Kidney (tissue), 14 donors: ENCODE measurements around the gene RHOB. TPM values are rescaled to one million over a fixed set of nuclear protein-coding genes. Genes with fewer than 3 reads are reported as not detected.

Experiments
- DNase-seq, 5 donors: peaks; one replicate each; pipeline ENCODE4 v3.0.0-alpha.2; 2013 to 2020
- FAIRE-seq: peaks from 2 replicates; lab custom pipeline; 2012; peaks lifted over from hg19 to GRCh38; lab: Jason Lieb, UNC
- H3K27ac ChIP-seq, 2 donors: one replicate each; pipeline ENCODE4 v1.7.0; 2013; ENCODE audit warnings: low read depth in 2 of 2, low read length in 2 of 2, inconsistent platforms in 1 of 2
- H3K27me3 ChIP-seq: one replicate; pipeline ENCODE4 v1.7.1; 2013; ENCODE audit warnings: low read length, inconsistent platforms; ENCODE audit not compliant: control insufficient read depth, insufficient read depth
- H3K36me3 ChIP-seq, 3 donors: one replicate each; pipeline versions ENCODE4 v1.7.0 to v1.7.1; 2013; ENCODE audit warnings: low read length in 3 of 3, control low read depth in 1 of 3, inconsistent platforms in 1 of 3; ENCODE audit not compliant: insufficient read depth in 3 of 3, control insufficient read depth in 2 of 3
- H3K4me1 ChIP-seq, 3 donors: one replicate each; pipeline versions ENCODE4 v1.7.0 to v1.7.1; 2013; ENCODE audit warnings: low read length in 3 of 3, inconsistent platforms in 1 of 3, low read depth in 1 of 3; ENCODE audit not compliant: control insufficient read depth in 2 of 3, insufficient read depth in 2 of 3
- H3K4me3 ChIP-seq, 3 donors: one replicate each; pipeline versions ENCODE4 v1.7.0 to v1.8.1; 2013; ENCODE audit warnings: low read length in 3 of 3, control low read depth in 1 of 3, inconsistent platforms in 1 of 3
- H3K9ac ChIP-seq, 3 donors: one replicate each; pipeline versions ENCODE4 v1.7.0 to v1.7.1; 2013; ENCODE audit warnings: low read length in 3 of 3, control low read depth in 1 of 3, inconsistent platforms in 1 of 3
- H3K9me3 ChIP-seq, 3 donors: one replicate each; pipeline versions ENCODE4 v1.7.0 to v1.7.1; 2013; ENCODE audit warnings: low read length in 3 of 3, control low read depth in 1 of 3, inconsistent platforms in 1 of 3; ENCODE audit not compliant: control insufficient read depth in 2 of 3, insufficient read depth in 1 of 3
- CTCF ChIP-seq: IDR thresholded peaks from 3 replicates; pipeline ENCODE4 v1.5.1; 2012; ENCODE audit warnings: mild to moderate bottlenecking, moderate library complexity, borderline replicate concordance; ENCODE audit not compliant: insufficient read depth; ENCODE audit errors: extremely low read depth
- intact Hi-C: fragments of 100-400 bp; cut with DNase I; formaldehyde crosslinking; loops from one replicate; pipeline ENCODE4 v1.11.1; 2022
- polyA plus RNA-seq: library from polyadenylated mRNA; stranded (reverse); fragments of 350-450 nt; fragmentation: Illumina TruSeq; extraction: RNeasy Lipid Tissue Mini Kit (QIAGEN cat#74804); gene quantifications from one replicate; pipeline ENCODE4 v1.2.3, GENCODE V29; 2014; ENCODE audit warnings: low read depth, low replicate concordance; ENCODE audit not compliant: insufficient read depth
- total RNA-seq: library from RNA; stranded (reverse); fragmentation: NEBNext Ultra II Directional; extraction: Animal tissue kit (Norgen Biotek cat#: 25700); gene quantifications from one replicate; pipeline ENCODE4 v1.2.1, GENCODE V29; 2021
- donor health status: control.
- donor health status: control.
- donor health status: control.
- donor health status: control.
- donor health status: control.
- donor health status: DM: yes; HTN: yes; CAD: no.
- donor health status: Normal renal cell carcinoma (clear cell type).

Gene RHOB
- total and polyA plus RNA-seq, 2 donors from 2014 or later: 241 to 487 TPM

- H3K4me1 ChIP-seq: no peaks in the 10 kb centered on the region
- intact Hi-C loops: no loop called here
- H3K9ac ChIP-seq: no peak overlapping the region
- FAIRE-seq (no peak), DNase-seq (peak in 1 of 5 donors; percentile 16)
- TF ChIP-seq CTCF: no peak
- no peaks in the 10 kb centered on the region for H3K36me3 ChIP-seq
- no peak overlapping the region for H3K4me3 ChIP-seq
- peaks cover 0 to 10% (median 2%) of the 10 kb centered on the region in 3 donors for H3K9me3 ChIP-seq
- H3K27me3 ChIP-seq: no peaks in the 10 kb centered on the region
- H3K27ac ChIP-seq: no peak overlapping the region
Measured at GRCh38 chr2:20410556-20411277, 36.2 kb upstream of the RHOB start.

GRCh38 chr2:20411361-20411894, 35.4 kb upstream of the RHOB start:
- Histone ChIP-seq H3K4me3 (no peak overlapping the region), H3K9me3 (peaks cover 0 to 10% (median 2%) of the 10 kb centered on the region in 3 donors), H3K27me3 (no peaks in the 10 kb centered on the region), H3K9ac (no peak overlapping the region), H3K4me1 (no peaks in the 10 kb centered on the region), H3K27ac (no peak overlapping the region), H3K36me3 (no peaks in the 10 kb centered on the region)
- TF ChIP-seq CTCF: peak; percentile 85
- no peak for FAIRE-seq
- intact Hi-C loops: no loop called here
- peak in 4 of 5 donors; percentile 44 to 90 (median 52) for DNase-seq

DNA sequence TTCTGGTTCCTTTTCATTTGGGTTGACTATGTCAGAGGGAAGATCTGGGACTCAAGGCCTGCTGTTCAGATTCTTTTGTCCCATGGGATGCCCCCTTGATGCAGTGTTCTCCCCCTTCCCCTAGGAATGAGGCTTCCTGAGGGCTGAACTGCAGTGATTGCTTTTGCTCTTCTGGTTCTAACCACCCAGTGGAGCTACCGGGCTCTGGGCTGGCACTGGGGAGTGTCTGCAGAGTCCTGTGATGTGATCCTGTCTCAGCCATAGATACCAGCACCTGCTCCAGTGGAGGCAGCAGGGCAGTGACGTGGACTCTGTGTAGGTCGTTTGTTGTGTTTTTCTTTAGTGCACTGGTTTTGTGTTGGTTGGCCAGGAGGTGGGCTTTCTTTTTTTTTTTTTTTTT, 32.1 kb upstream of the RHOB start:
- Histone ChIP-seq H3K4me3 (no peak overlapping the region), H3K27ac (no peak overlapping the region), H3K27me3 (no peaks in the 10 kb centered on the region), H3K4me1 (peaks cover 0 to 6% (median 0%) of the 10 kb centered on the region in 3 donors), H3K9me3 (peaks cover 0 to 3% (median 0%) of the 10 kb centered on the region in 3 donors), H3K9ac (no peak overlapping the region), H3K36me3 (no peaks in the 10 kb centered on the region)
- intact Hi-C loops: no loop called here
- TF ChIP-seq CTCF: no peak
- FAIRE-seq: no peak
- DNase-seq: no peak
